Measurements from ENCODE around the gene VGLL2.

The VGLL2 gene

GRCh38 chr6:117272891-117273290 is 7.5 kb downstream of the VGLL2 start:
- Histone ChIP-seq H3K27ac (ENCODE audit: insufficient read depth in 1 of 2, low read depth in 1 of 2, low read length in 2 of 2, poor library complexity in 1 of 2, severe bottlenecking in 2 of 2) (no peak overlapping the region), H3K27me3 (replicated peaks in 2 of 5; ENCODE audit: control insufficient read depth in 4 of 5, insufficient read depth in 5 of 5, low read length in 4 of 5) (peaks cover 24 to 92% (median 35%) of the 10 kb centered on the region in 5 experiments), H3K36me3 (ENCODE audit: control insufficient read depth in 4 of 4, insufficient read depth in 4 of 4, low read length in 3 of 4) (no peaks in the 10 kb centered on the region), H3K4me1 (ENCODE audit: control extremely low read depth in 1 of 4, control insufficient read depth in 4 of 4, insufficient read depth in 4 of 4, low read length in 3 of 4) (peaks cover 0 to 12% (median 8%) of the 10 kb centered on the region in 4 experiments), H3K9me3 (ENCODE audit: control extremely low read depth in 1 of 5, control insufficient read depth in 4 of 5, insufficient read depth in 2 of 5, low read depth in 1 of 5, low read length in 4 of 5) (peaks cover 0 to 4% (median 0%) of the 10 kb centered on the region in 5 experiments), H3K4me3 (ENCODE audit: control insufficient read depth in 1 of 7, extremely low read depth in 1 of 7, insufficient read depth in 4 of 7, low read depth in 2 of 7, low read length in 6 of 7) (no peak overlapping the region)
- WGBS (ENCODE audit: insufficient coverage) = 50% methylated on average over 1 of the region's 1 CpG
- ChIA-PET POLR2A (no interaction called here), CTCF (no interaction called here)
- DNase-seq = no peak

GRCh38 chr6:117275205-117275604 is 9.8 kb downstream of the VGLL2 start:
- Histone ChIP-seq H3K27me3 (replicated peaks in 2 of 5; ENCODE audit: control insufficient read depth in 4 of 5, insufficient read depth in 5 of 5, low read length in 4 of 5) (peaks cover 20 to 77% (median 23%) of the 10 kb centered on the region in 5 experiments), H3K9me3 (ENCODE audit: control extremely low read depth in 1 of 5, control insufficient read depth in 4 of 5, insufficient read depth in 2 of 5, low read depth in 1 of 5, low read length in 4 of 5) (no peaks in the 10 kb centered on the region), H3K27ac (ENCODE audit: insufficient read depth in 1 of 2, low read depth in 1 of 2, low read length in 2 of 2, poor library complexity in 1 of 2, severe bottlenecking in 2 of 2) (no peak overlapping the region), H3K4me1 (ENCODE audit: control extremely low read depth in 1 of 4, control insufficient read depth in 4 of 4, insufficient read depth in 4 of 4, low read length in 3 of 4) (peaks cover 0 to 9% (median 5%) of the 10 kb centered on the region in 4 experiments), H3K4me3 (ENCODE audit: control insufficient read depth in 1 of 7, extremely low read depth in 1 of 7, insufficient read depth in 4 of 7, low read depth in 2 of 7, low read length in 6 of 7) (no peak overlapping the region), H3K36me3 (ENCODE audit: control insufficient read depth in 4 of 4, insufficient read depth in 4 of 4, low read length in 3 of 4) (no peaks in the 10 kb centered on the region)
- ChIA-PET POLR2A (no interaction called here), CTCF (no interaction called here)
- DNase-seq = no peak
- 100% methylated on average over 2 of the region's 9 CpGs for WGBS (ENCODE audit: insufficient coverage)

- 88% methylated on average over 1 of the region's 5 CpGs for WGBS (ENCODE audit: insufficient coverage)
- ChIA-PET CTCF (no interaction called here), POLR2A (no interaction called here)
- H3K36me3 ChIP-seq (ENCODE audit: control insufficient read depth in 4 of 4, insufficient read depth in 4 of 4, low read length in 3 of 4) = no peaks in the 10 kb centered on the region
- H3K4me1 ChIP-seq (ENCODE audit: control extremely low read depth in 1 of 4, control insufficient read depth in 4 of 4, insufficient read depth in 4 of 4, low read length in 3 of 4) = peaks cover 0 to 4% (median under 1%) of the 10 kb centered on the region in 4 experiments
- no peak overlapping the region for H3K4me3 ChIP-seq (ENCODE audit: control insufficient read depth in 1 of 7, extremely low read depth in 1 of 7, insufficient read depth in 4 of 7, low read depth in 2 of 7, low read length in 6 of 7)
- H3K9me3 ChIP-seq (ENCODE audit: control extremely low read depth in 1 of 5, control insufficient read depth in 4 of 5, insufficient read depth in 2 of 5, low read depth in 1 of 5, low read length in 4 of 5) = no peaks in the 10 kb centered on the region
- H3K27ac ChIP-seq (ENCODE audit: insufficient read depth in 1 of 2, low read depth in 1 of 2, low read length in 2 of 2, poor library complexity in 1 of 2, severe bottlenecking in 2 of 2) = no peak overlapping the region
- peaks cover 20 to 73% (median 23%) of the 10 kb centered on the region in 5 experiments for H3K27me3 ChIP-seq (replicated peaks in 2 of 5; ENCODE audit: control insufficient read depth in 4 of 5, insufficient read depth in 5 of 5, low read length in 4 of 5)
- DNase-seq = no peak
Measured at GRCh38 chr6:117275711-117276110, 10.4 kb downstream of the VGLL2 start.

GRCh38 chr6:117276778-117277316 is 11.5 kb downstream of the VGLL2 start:
- Histone ChIP-seq H3K27me3 (replicated peaks in 2 of 5; ENCODE audit: control insufficient read depth in 4 of 5, insufficient read depth in 5 of 5, low read length in 4 of 5) (peaks cover 16 to 65% (median 19%) of the 10 kb centered on the region in 5 experiments), H3K36me3 (ENCODE audit: control insufficient read depth in 4 of 4, insufficient read depth in 4 of 4, low read length in 3 of 4) (no peaks in the 10 kb centered on the region), H3K27ac (ENCODE audit: insufficient read depth in 1 of 2, low read depth in 1 of 2, low read length in 2 of 2, poor library complexity in 1 of 2, severe bottlenecking in 2 of 2) (no peak overlapping the region), H3K9me3 (ENCODE audit: control extremely low read depth in 1 of 5, control insufficient read depth in 4 of 5, insufficient read depth in 2 of 5, low read depth in 1 of 5, low read length in 4 of 5) (no peaks in the 10 kb centered on the region), H3K4me3 (ENCODE audit: control insufficient read depth in 1 of 7, extremely low read depth in 1 of 7, insufficient read depth in 4 of 7, low read depth in 2 of 7, low read length in 6 of 7) (no peak overlapping the region), H3K4me1 (ENCODE audit: control extremely low read depth in 1 of 4, control insufficient read depth in 4 of 4, insufficient read depth in 4 of 4, low read length in 3 of 4) (no peaks in the 10 kb centered on the region)
- DNase-seq = no peak
- ChIA-PET CTCF (interaction anchor here (0.9 kb wide), 1 partner anchor 25 kb away, joined by 3 read pairs; no protein-coding TSS in a partner anchor), POLR2A (no interaction called here)
- 89% methylated on average over 4 of the region's 10 CpGs for WGBS (ENCODE audit: insufficient coverage)

- no peak overlapping the region for H3K27ac ChIP-seq (ENCODE audit: insufficient read depth in 1 of 2, low read depth in 1 of 2, low read length in 2 of 2, poor library complexity in 1 of 2, severe bottlenecking in 2 of 2)
- no peak overlapping the region for H3K4me3 ChIP-seq (ENCODE audit: control insufficient read depth in 1 of 7, extremely low read depth in 1 of 7, insufficient read depth in 4 of 7, low read depth in 2 of 7, low read length in 6 of 7)
- WGBS (ENCODE audit: insufficient coverage) = 67% methylated on average over 2 of the region's 3 CpGs
- POLR2A ChIA-PET = no interaction called here
- H3K9me3 ChIP-seq (ENCODE audit: control extremely low read depth in 1 of 5, control insufficient read depth in 4 of 5, insufficient read depth in 2 of 5, low read depth in 1 of 5, low read length in 4 of 5) = no peaks in the 10 kb centered on the region
- no peak for DNase-seq
- no peaks in the 10 kb centered on the region for H3K4me1 ChIP-seq (ENCODE audit: control extremely low read depth in 1 of 4, control insufficient read depth in 4 of 4, insufficient read depth in 4 of 4, low read length in 3 of 4)
- no peaks in the 10 kb centered on the region for H3K36me3 ChIP-seq (ENCODE audit: control insufficient read depth in 4 of 4, insufficient read depth in 4 of 4, low read length in 3 of 4)
- CTCF ChIA-PET = no interaction called here
- peaks cover 0 to 28% (median 4%) of the 10 kb centered on the region in 5 experiments for H3K27me3 ChIP-seq (replicated peaks in 2 of 5; ENCODE audit: control insufficient read depth in 4 of 5, insufficient read depth in 5 of 5, low read length in 4 of 5)
Measured at GRCh38 chr6:117280922-117281321, 15.6 kb downstream of the VGLL2 start.

- H3K4me3 ChIP-seq (ENCODE audit: control insufficient read depth in 1 of 7, extremely low read depth in 1 of 7, insufficient read depth in 4 of 7, low read depth in 2 of 7, low read length in 6 of 7) = no peak overlapping the region
- ChIA-PET CTCF (no interaction called here), POLR2A (no interaction called here)
- H3K27me3 ChIP-seq (replicated peaks in 2 of 5; ENCODE audit: control insufficient read depth in 4 of 5, insufficient read depth in 5 of 5, low read length in 4 of 5) = peaks cover 0 to 9% (median 2%) of the 10 kb centered on the region in 5 experiments
- 85% methylated on average over 2 of the region's 3 CpGs for WGBS (ENCODE audit: insufficient coverage)
- no peak overlapping the region for H3K27ac ChIP-seq (ENCODE audit: insufficient read depth in 1 of 2, low read depth in 1 of 2, low read length in 2 of 2, poor library complexity in 1 of 2, severe bottlenecking in 2 of 2)
- no peaks in the 10 kb centered on the region for H3K4me1 ChIP-seq (ENCODE audit: control extremely low read depth in 1 of 4, control insufficient read depth in 4 of 4, insufficient read depth in 4 of 4, low read length in 3 of 4)
- no peaks in the 10 kb centered on the region for H3K9me3 ChIP-seq (ENCODE audit: control extremely low read depth in 1 of 5, control insufficient read depth in 4 of 5, insufficient read depth in 2 of 5, low read depth in 1 of 5, low read length in 4 of 5)
- no peak for DNase-seq
- no peaks in the 10 kb centered on the region for H3K36me3 ChIP-seq (ENCODE audit: control insufficient read depth in 4 of 4, insufficient read depth in 4 of 4, low read length in 3 of 4)
Measured at GRCh38 chr6:117288083-117288715, 22.8 kb downstream of the VGLL2 start.

GRCh38 chr6:117290173-117290846 is 25.0 kb downstream of the VGLL2 start:
- no peaks in the 10 kb centered on the region for H3K4me1 ChIP-seq (ENCODE audit: control extremely low read depth in 1 of 4, control insufficient read depth in 4 of 4, insufficient read depth in 4 of 4, low read length in 3 of 4)
- H3K4me3 ChIP-seq (ENCODE audit: control insufficient read depth in 1 of 7, extremely low read depth in 1 of 7, insufficient read depth in 4 of 7, low read depth in 2 of 7, low read length in 6 of 7) = no peak overlapping the region
- DNase-seq = no peak
- H3K9me3 ChIP-seq (ENCODE audit: control extremely low read depth in 1 of 5, control insufficient read depth in 4 of 5, insufficient read depth in 2 of 5, low read depth in 1 of 5, low read length in 4 of 5) = no peaks in the 10 kb centered on the region
- no peaks in the 10 kb centered on the region for H3K36me3 ChIP-seq (ENCODE audit: control insufficient read depth in 4 of 4, insufficient read depth in 4 of 4, low read length in 3 of 4)
- ChIA-PET POLR2A (no interaction called here), CTCF (no interaction called here)
- H3K27ac ChIP-seq (ENCODE audit: insufficient read depth in 1 of 2, low read depth in 1 of 2, low read length in 2 of 2, poor library complexity in 1 of 2, severe bottlenecking in 2 of 2) = no peak overlapping the region
- 50% methylated on average over 1 of the region's 3 CpGs for WGBS (ENCODE audit: insufficient coverage)
- H3K27me3 ChIP-seq (replicated peaks in 2 of 5; ENCODE audit: control insufficient read depth in 4 of 5, insufficient read depth in 5 of 5, low read length in 4 of 5) = peaks cover 0 to 9% (median 2%) of the 10 kb centered on the region in 5 experiments

Data from common myeloid progenitor, CD34-positive (primary cell).